Stromal cell of bone marrow (primary cell): ENCODE measurements around the gene SMC2.

Experiments
- DNase-seq: peaks from one replicate; pipeline ENCODE4 v3.0.0-alpha.2; 2012; ENCODE audit warnings: low read depth

Gene SMC2

DNA sequence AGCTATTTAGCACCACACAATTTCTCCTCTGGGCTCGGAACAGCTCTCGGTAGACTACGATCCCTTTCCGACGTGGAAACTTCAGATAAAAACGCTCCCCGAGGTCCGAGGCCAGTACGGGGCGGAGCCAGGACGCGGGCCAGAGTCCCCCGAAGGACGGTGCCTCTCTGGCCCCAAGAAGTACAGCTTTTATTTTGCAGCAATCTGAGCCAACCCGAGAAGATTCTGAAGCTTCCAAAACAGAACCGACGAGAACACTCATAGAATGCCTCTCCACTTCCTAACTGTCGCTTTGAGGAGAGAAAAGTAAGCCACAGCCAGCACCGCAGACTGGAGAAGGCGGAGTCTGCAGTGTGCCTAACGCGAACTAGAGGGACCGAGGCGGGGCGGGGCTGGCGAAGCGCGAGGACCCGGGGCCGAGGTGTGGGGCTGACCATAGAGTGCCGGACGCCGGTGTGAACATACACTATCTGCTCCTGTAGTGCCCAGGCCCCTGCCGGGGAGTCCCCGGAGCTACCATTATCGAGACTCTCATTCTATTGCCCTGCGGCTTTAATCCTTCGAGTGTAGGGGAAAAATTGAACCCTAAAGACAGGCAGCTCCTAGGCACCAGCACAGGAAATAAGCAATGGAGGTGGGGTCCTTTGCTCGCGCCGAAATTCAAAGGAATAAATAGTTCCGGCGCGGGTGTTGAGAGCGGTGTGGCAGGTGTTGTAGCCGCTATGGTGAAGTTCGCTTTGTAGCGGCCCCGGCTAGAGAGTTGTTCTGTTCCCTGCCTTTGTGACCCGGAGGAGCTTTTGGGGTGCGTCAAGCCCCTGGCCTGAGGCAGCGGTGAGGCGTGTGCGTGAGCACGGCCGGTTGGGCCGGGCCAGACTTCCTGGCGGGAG, at the start of gene SMC2:
Gene SMC2 (plus strand): TSS at position 663 of the 887 bp plus-strand sequence. CDS start 1,076 bp downstream, outside the sequence.
- DNase-seq, result peak; percentile 82

- no peak for DNase-seq
Measured at GRCh38 chr9:104068546-104068945, 25.6 kb upstream of the SMC2 start.

GRCh38 chr9:104069288-104069687, 24.8 kb upstream of the SMC2 start:
- DNase-seq, result no peak

DNA sequence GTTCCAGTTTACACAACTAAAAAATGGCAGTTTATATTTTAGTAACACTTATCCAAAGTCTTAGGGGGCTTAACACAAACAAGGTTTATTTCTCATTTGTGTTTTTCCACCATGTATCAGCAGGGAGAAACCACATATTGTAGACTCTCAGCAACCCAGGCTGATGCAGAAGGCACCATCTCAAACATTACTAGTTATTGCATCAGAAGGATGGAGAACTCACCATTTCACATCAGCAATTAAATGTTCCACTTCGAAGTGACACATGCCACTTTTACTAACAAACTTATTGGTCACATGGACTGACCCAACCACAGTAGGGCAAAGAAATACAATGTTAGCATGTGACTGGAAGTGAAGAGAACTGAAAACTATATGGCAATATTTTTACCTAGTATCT, 22.5 kb upstream of the SMC2 start:
- no peak for DNase-seq

DNA sequence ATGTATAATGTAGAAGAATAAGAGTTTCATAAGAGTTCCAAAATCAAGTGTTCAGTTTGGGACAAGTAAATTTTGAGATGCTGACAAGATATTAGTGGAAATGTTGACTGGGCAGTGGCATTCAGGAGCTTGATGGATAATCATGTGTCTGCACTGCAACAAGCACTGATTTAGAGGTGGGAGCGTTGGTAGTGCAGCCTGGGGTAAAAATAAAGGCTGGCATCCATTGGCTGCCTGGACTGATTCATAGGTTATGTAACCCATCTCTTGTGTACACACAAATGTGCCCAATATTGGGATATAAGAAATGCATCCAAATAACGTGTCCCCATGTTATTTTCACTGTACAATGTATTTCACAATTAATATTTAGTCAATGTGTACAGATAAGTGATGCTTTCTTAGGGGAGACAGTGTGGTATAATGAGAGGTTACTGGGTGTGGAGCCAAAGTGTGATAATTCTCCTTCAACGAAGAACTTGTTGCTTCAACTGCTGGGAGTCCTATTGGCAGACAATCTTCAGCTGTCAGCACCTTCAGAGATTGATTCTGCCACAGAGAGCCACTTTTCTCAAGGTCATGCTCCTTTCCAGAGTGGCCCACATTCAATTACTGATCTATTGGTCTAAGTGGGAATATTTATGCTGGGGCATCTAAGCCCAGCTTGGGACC, 20.9 kb upstream of the SMC2 start:
- no peak for DNase-seq

DNA sequence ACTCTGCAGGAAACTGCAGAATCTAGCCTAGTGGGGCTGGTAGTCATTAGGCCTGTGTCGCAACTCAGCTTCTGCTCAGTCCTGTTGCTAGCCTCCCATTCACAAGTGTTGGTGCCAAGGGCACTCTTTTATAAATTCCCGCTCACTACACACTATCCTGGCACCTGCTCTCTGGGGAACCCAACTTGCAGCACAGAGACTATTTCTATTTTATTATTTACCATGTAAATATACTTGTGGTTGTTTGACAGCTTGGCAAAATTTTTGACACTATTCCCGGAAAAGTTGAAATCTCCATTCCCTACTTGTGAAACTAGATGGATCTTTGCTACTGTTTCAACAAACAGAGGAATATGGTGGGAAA, 20.4 kb upstream of the SMC2 start:
- DNase-seq, result no peak

DNA sequence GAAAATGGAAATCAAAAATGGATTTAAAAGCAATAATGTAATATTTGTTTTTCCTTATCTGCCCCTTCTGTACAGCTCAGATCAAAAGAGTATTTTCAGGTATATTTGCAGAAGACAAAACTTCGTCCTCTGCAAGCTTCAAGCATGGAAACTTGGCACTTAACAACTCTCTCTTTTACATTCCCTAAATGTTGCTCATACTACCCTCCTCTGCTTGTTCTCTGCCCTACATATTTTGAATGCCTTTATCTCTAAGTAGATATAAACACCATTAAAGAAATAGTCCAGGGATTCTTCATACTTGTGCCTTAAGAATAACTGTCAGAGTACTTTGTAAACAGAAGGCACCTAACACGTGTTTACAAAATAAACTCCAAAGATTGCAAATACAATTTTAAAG, 19.2 kb upstream of the SMC2 start:
- DNase-seq, result no peak

DNA sequence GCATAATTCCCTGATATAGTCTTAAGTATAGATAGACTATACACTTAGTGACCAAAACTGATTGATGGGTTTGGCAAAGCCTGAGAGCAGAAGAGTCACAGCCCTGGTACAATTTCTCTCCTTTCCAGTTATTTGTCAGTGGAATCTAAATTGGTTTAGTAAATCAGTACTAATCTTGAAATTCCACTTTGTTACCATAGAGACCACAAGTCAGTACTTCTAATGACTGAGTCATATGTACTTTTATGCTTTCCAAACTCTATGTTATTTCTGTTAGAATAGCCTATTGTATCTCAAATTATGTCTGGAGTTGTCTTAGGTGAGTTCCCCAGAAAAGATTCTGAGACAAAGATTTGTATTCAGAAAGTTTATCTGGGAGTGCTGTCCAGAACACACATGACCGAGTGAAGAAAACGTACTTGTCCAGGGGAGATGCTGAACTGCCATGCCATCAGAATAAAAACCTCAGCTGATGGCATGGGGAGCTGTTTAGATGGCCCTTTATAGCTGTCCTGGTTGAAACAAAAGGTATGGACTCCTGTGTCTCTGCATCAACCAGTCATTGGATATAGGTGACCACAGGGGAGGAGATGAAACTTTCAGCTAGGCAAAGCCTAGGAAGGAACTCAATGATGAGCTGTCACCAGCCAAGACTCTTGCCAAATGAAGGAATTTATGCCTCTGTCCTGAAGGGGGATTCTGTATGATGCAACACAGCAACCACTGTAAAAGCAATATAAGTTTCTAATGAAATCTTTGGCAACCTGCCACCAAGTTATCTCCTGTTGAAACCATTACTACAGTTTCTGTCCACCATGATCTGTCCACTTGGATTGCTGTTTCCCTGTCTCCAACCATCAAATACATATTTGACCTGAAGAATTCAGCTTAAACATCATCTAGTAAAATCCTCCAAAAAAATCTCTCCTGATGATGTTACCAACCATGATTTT, 18.0 kb upstream of the SMC2 start:
- no peak for DNase-seq

GRCh38 chr9:104078596-104078995, 15.5 kb upstream of the SMC2 start:
- no peak for DNase-seq

DNA sequence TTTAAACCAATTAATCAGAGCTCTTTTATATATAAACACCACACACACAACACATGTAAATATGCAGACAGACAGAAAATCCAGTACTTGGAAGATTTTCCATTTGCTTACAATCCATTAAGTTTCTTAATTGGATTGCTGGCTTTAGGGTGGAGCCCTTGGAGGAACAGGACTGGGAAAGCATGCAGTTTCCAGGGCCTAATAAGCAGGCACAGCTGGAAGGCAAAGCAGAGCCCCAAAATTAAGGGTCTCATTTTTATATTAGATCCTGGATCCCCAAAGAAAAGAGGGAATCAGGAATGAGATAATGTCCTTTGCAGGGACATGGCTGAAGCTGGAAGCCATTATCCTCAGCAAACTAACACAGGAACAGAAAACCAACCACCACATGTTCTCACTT, 13.1 kb upstream of the SMC2 start:
- no peak for DNase-seq

- no peak for DNase-seq
Measured at GRCh38 chr9:104082168-104082567, 11.9 kb upstream of the SMC2 start.

- no peak for DNase-seq
Measured at GRCh38 chr9:104085525-104085924, 8.6 kb upstream of the SMC2 start.

DNA sequence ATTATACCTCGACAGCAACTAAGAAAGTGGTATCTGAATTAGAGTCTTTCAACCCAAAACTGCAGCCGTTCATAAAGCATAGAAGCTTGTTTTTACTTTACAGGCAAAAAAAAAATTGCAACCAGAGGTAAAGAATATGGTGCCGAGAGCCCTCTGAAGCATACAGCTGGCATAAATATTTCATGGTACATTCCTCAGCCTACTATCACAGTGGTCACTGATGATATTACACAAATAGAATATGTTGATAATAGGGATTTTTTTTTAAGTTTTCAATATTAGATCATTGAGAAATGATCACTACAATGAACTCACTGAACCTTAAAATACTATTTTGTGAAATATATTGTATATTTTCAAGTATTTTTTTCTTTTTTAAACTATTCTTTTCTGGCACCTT, 6.2 kb upstream of the SMC2 start:
- no peak for DNase-seq

- no peak for DNase-seq
Measured at GRCh38 chr9:104088416-104088815, 5.7 kb upstream of the SMC2 start.

GRCh38 chr9:104090578-104090977, 3.5 kb upstream of the SMC2 start:
- no peak for DNase-seq

DNA sequence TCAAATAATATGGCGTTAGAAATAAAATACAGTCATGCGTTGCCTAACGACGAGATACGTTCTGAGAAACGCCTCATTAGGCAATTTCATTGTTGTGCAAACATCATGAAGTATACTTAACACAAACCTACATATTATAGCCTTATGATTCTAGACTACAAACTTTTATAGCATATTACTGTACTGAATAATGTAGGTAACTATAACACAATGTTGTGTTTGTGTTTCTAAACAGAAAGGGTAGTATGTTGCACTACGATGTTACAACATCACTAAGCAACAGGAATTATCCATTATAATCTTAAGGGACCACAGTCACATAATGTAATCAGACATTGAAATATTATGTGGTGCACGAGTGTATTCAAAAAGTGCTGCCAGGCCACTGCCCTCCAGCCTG, 3.0 kb upstream of the SMC2 start:
- DNase-seq, result no peak

- no peak for DNase-seq
Measured at GRCh38 chr9:104091708-104092107, 2.4 kb upstream of the SMC2 start.

GRCh38 chr9:104092192-104092591, 1.9 kb upstream of the SMC2 start:
- DNase-seq, result no peak

DNA sequence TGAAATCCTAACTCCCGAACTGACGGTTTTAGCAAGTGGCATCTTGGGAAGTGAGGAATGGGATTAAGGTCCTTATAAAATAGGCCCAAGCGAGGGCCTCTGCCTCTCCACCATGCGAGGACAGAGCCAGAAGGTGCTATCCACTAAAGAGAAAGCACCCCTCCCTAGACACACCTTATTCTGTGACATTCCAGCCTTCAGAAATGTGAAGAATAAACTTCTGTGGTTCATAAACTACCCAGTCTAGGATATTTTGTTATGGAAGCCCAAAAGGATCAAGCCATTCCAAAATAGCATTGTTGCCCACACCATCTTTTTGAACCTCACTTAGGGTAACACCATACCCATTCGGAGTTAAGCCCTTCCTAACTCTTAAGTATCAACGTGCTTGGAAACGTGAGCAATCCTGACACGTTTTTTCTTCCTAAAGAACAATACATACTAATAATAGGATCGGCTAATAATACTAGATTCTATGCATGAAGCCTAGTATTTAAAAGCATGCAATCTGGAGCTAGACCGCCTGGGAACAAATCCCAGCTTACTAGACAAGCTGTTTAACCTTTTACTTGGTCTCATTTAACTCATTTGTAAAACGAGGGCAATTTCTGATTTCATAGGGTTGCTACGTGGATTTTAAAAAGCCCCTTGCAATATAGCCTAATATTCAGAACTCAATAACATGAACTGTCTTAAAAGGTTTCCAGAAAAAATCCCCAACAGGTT, 1.1 kb upstream of the SMC2 start:
- no peak for DNase-seq

GRCh38 chr9:104094534-104095015, 466 bp downstream of the SMC2 start:
- no peak for DNase-seq

DNA sequence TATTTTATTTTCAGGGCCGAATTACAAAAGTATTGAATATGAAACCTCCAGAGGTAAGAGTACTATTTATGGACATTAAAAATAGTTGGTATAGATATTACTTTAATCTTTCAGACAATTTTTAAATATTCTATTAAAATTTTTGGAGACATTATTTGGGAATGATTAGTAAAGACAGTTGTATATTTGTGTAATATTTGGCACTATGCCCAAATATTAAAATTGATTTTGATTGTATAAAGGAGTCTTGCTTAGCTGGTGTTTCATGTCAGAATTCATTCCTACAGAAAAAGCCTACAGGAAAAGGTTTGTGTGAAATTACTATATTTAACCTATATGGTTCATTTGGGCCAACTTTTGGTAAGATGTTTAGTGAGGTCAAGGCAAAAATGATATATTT, 5.5 kb downstream of the SMC2 start:
- DNase-seq, result no peak

DNA sequence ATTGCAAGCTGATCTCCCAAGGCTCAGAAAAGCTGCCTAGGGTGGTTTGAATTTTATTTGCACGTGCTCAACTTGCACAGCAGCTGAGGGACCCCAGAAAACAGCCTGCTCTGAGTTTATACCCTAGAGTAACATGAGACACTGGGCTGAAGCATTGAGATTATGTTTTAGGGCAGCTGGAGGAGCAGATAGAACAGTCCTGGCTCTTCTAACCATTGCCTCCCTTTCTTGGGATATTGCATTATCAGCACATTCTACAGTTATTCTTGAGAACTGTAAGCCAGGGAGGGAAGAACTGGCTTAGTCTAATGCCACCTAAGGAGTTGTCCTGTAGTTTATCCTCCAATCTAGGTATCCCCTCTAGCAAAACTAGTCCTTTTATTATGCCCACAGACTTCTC, 10.3 kb downstream of the SMC2 start:
- no peak for DNase-seq
